RCC 7860 (cell line): Measurements from ENCODE around the gene FARP2.
"Not testable (repeated sequence)": the region's sequence is repeated elsewhere in the genome, so short reads cannot be mapped to it uniquely, and the experiment has no call there.

Experiments
- DNase-seq: peaks from one replicate; pipeline ENCODE4 v3.0.0-alpha.2; 2015; ENCODE audit warnings: low spot score
- FAIRE-seq: peaks from 2 replicates; lab custom pipeline; 2012; peaks lifted over from hg19 to GRCh38; lab: Jason Lieb, UNC

FARP2 gene

DNA sequence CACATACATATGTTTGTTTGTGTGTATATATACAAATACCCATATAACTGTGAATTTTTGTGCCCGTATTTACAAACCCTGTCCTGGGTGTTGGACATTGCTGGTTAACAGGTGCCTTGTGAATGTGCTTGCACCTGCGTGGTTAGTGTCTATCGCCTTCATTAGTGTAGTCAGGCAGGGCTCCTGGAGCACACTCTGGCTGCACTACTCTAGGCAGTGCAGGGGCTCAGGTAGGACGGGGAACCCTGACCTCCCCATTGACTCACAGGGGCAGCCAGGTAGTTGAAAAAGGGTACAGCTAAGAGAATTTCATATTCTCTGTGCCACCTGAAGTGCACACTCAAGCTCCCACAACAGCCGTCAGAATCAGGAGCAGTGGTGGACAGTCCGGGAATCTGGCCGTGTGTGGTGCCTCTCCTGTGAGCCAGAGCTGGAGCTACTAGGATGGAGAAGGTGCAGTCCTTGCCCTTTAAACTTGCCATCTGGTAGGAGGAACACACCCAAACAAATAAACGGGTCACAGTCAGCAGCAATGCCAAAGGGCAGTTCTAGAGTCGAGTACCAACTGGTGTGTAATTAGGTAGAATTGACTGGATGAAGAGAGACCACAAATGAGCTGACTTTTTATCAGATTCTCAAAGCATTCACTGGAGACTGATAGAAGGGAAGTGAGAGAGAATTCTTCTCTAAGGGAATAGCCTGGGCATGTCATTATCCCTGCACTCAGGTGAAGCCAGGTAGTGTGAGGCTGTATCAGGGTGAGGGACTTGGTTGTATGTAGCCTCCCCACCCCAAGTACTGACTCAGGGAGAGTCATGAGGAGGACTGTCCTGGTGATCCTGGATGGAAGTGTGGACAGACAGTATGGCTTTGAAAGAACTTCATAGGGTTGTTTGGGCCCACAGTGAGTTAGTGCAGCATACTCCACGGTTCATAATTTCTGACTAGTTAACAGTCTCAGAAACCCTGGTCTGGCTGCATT is 44.1 kb downstream of the FARP2 start:
- DNase-seq (no peak), FAIRE-seq (no peak)

DNA sequence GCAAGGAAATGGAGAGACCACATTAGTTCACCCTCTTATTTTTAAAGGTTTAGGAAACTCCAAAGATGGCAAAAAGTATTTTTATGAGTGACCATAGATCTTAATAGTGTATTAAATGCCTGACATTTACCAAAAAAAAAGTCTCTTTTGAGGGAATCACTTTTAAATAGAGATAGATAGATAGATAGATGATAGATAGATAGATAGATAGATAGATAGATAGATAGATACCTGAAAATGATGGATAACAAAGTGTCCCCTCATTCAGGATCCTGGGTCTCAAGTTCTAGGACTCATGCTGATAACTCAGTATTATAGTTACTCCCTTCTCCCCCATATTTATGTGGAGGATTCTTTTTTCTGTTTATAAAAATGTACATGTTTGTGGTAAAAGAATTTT is 52.8 kb downstream of the FARP2 start:
- FAIRE-seq (no peak), DNase-seq (no peak)

DNA sequence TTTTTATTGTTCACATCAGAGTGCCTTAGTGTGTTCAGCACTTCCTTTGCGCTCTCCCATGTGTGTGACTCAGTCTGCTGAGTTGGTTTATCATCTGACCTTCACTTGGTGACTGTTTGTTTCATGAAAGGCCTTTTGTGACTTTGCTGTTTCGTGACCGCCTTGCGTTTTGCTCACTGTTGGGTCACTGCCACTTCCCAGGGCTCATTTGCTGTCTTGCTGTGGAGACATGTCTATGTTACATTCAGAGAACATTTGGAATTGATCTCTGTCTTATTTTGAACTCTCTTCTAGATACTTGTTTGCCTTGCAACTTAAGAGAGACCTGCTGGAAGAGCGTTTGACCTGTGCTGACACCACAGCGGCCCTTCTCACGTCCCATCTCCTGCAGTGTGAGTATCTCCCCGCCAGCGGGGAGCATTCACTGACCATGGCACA is 54.7 kb downstream of the FARP2 start:
- FAIRE-seq: no peak
- DNase-seq: no peak

DNA sequence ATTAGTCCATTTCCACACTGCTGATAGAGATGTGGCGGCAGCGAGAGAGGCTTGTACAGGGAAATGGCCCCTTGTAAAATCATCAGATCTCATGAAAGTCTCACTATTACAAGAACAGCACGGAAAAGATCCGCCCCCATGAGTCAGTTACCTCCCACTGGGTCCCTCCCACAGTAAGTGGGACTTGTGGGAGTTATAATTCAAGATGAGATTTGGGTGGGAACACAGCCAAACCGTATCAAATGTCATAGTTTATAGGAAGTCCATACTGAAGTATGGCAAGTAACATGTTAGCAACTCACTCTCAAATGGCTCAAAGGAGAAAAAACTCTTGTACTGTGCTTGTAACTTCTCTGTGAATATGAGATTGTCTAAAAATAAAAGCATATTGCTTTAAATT is 56.1 kb downstream of the FARP2 start:
- no peak for FAIRE-seq
- DNase-seq: no peak

DNA sequence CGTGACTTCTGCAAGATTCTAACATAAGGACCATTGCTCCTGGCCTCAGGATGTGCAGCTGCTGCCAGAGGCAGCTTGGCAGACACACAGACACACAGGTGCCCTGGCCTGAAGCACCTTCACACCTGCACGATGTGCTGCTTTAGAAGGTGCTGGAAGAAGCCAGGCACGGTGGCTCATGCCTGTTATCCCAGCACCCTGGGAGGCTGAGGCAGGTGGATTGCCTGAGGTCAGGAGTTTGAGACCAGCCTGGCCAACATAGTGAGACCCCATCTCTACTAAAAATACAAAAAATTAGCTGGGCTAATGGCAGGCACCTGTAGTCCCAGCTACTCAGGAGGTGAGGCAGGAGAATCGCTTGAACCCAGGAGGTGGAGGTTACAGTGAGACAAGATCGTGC is 57.4 kb downstream of the FARP2 start:
- not testable (repeated sequence) for FAIRE-seq, DNase-seq

DNA sequence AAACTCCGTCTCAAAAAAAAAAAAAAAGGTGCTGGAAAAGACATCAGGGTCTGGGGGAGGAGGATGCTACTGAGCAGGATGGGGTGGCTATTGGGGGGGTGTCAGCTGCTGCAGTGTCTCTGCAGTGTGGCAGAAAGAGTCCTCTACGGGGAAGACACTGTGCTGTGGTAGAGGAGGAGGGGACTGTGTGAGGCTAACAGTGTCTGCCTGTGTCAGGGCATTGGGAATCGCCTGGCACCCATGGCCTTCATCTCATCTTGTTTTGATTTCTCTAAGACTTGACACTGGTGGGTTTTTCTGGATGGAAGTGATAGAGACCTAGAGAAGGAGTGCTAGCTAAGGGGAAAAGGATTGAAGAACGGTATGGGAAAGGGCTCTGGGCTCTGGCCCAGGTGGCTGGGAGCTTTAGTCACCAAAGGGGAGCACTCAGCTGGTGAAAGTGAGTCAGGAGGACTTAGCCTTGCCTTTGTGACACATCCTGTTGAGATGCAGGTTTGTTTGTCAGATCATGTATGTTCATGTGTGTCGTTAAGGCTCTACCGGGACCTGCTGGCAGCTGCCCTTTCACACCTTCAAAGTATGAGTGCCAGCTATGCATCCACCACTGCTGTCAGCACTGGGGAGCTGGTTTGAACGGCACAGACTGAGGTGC is 58.0 kb downstream of the FARP2 start:
- no peak for DNase-seq
- no peak for FAIRE-seq

GRCh38 chr2:241415196-241415595 is 59.1 kb downstream of the FARP2 start:
- FAIRE-seq: no peak
- no peak for DNase-seq

DNA sequence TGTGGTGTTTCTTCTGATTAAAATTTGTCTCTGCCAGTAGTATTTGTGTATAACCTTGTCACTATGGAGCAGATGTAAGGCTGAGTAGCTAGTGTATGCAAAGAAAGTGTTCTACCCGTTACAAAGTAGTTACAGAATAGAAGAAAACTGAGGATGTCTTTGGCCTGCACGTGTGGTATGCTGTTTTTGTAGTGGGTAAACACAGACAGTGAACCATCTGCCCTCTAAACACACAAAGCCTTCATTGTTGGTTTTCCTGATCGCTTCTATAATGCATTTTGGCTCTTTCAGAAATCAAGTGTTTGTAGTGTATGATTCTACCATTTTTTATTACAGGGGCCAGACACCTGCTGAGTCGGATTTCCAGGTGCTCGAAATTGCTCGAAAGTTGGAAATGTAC is 61.5 kb downstream of the FARP2 start:
- FAIRE-seq: no peak
- DNase-seq: no peak

DNA sequence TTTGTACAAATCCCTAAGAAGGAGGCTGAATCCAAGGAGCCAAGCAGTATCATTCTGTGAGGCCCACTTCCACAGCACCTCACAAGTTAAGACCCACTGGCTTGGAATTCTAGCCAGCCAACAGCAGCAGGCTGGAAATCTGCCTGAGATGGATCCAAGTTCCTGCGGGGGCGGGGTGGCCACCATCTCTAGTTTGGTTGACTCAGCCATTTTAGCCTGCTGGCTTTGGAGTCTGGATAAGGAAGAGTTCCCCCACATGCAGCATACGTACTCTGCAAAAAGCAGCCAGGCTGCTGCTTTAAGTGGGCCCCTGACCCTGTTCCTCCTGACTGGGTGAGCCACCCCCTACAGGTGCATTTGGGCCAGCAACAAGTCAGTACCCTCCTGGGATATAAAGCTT is 65.2 kb downstream of the FARP2 start:
- FAIRE-seq: no peak

GRCh38 chr2:241421942-241422341 is 65.9 kb downstream of the FARP2 start:
- not testable (repeated sequence) for FAIRE-seq, DNase-seq

More for the DNA sequence above, 65.2 kb downstream of the FARP2 start:
- no peak for DNase-seq

DNA sequence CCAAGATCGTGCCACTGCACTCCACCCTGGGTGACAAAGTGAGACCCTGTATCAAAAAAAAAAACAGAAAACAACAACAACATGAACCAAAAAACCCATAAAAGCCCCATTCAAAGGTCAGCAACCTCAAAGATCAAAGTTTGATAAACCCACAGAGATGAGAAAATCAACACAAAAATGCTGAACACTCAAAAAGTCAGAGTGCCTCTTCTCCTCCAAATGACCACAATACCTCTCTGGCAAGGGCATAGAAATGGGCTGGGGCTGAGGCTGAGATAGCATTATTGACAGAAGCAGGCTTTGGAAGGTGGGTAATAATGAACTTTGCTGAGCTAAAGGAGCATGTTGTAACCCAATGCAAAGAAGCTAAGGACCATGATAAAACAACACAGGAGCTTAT is 66.3 kb downstream of the FARP2 start:
- FAIRE-seq (no peak), DNase-seq (no peak)

GRCh38 chr2:241423489-241423888 is 67.4 kb downstream of the FARP2 start:
- not testable (repeated sequence) for DNase-seq, FAIRE-seq

GRCh38 chr2:241425368-241425767 is 69.3 kb downstream of the FARP2 start:
- DNase-seq: no peak
- FAIRE-seq: no peak

GRCh38 chr2:241430178-241430577 is 74.1 kb downstream of the FARP2 start:
- no peak for FAIRE-seq
- DNase-seq: no peak

DNA sequence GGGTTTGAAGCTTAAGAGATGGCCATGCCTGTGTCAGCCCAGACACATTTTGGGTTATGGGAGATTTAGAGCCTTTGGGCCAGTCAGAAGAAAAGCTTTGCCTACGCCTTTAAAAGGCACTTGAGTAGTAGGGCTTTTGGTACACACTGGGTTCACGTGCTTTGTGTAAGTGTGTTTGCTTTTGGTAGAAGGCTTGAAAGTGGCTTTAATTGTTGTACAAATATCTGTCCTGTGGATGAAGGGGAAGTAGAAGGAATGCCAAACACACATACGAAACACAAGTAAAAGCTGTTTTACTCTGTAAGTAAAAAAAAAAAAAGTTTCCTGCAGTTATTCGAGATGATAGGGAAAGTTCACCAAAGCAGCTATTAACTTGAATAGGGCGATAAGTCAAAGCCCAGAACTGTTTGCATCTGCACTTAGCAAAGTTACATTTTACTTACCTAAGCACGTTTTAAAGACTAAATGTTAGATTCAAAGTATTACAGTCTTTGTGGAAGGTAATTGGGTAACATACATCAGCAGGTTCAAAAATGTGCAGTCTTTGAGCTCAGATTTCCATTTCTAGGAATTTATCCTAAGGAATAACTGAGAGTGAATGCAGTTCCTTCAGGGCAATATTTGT is 76.9 kb downstream of the FARP2 start:
- FAIRE-seq (no peak), DNase-seq (no peak)

GRCh38 chr2:241437179-241437578 is 81.1 kb downstream of the FARP2 start:
- DNase-seq: no peak
- no peak for FAIRE-seq

- DNase-seq (no peak), FAIRE-seq (no peak)
Measured at GRCh38 chr2:241441492-241441891, 85.4 kb downstream of the FARP2 start.

DNA sequence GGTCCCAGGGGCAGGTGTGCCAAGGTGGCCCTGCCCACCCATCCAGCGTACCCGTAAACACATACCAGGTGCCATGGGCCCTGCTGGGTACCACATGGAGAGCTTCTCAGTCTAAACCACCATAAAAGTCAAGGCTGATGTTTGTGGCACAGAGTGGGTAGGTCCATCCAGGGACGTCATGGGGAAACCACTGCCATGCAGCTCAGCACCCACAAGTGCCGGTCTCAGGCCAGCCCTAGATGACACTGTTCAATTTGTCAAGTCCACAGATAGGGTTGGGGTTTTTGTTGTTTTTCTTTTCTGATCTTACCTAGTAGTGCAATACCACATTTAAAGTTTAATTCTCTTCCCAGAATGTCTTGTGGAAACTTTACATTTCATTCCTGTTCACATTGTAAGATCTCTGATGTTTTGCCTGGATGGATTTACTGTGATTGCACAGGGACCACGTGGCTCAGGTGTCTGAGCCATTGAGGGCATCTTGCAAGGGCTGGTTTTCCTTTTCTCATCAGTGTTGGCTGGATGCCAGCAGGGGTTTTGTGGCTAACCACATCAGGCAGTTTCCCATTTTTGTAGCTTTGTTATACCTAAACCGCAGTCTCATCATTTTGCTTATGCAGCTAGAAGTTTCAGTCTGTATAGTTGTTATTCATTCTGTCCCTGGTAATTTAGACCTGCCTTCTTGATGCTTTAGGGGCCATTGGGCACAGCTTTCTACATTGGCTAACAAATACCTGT is 87.6 kb downstream of the FARP2 start:
- DNase-seq (peak; percentile 85), FAIRE-seq (peak; percentile 93)

DNA sequence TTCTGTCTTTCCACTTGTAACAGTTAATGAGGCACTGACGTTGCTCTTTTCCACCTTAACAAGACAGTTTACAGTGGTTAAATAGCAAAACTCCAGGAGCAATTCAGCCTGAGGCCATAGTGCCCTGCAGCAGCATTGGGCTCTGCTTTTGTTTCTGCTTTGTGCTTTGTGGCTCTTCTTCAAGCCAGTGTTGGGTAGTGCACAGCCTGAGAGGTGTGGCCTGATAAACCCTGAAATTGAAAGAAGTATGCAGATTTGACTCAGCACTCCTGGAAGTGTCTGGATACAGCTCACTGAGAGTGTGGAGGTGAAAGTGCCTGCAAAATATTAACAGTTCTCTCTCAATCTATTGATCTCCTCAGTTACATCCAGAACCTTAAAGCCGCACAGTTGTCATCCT is 89.3 kb downstream of the FARP2 start:
- FAIRE-seq (no peak), DNase-seq (no peak)

- FAIRE-seq, DNase-seq: not testable (repeated sequence)
Measured at GRCh38 chr2:241450092-241450491, 94.0 kb downstream of the FARP2 start.
